NCI-H82 treated with DMSO at 0.1 percent for 48 hours (cell line): ENCODE data around the gene TIGD1.

Source experiments
- DNase-seq: peaks from one replicate; lab custom pipeline; 2025; ENCODE audit not compliant: unreplicated experiment; lab: John Stamatoyannopoulos, UW

TIGD1 gene

DNA sequence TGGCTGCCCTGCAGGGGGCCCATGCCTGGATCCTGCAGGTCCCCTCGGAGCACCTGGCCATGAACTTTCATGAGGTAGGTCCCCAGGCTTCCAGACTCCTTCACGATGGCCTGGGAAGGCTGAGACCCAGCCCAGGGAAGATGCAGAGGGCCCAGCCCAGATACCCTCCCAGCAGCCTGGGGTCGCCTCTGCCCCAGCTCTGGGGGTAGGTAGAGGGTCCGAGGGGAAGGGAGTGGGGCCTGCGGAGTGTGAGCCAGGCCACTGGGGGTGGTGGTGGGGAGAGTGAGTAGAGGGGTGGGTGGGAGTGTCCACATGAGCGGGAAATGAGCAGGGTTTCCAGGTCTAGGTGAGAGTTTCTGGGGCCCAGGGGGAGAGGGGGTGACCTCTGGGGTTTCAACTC, 25.6 kb downstream of the TIGD1 start:
- no peak for DNase-seq

DNA sequence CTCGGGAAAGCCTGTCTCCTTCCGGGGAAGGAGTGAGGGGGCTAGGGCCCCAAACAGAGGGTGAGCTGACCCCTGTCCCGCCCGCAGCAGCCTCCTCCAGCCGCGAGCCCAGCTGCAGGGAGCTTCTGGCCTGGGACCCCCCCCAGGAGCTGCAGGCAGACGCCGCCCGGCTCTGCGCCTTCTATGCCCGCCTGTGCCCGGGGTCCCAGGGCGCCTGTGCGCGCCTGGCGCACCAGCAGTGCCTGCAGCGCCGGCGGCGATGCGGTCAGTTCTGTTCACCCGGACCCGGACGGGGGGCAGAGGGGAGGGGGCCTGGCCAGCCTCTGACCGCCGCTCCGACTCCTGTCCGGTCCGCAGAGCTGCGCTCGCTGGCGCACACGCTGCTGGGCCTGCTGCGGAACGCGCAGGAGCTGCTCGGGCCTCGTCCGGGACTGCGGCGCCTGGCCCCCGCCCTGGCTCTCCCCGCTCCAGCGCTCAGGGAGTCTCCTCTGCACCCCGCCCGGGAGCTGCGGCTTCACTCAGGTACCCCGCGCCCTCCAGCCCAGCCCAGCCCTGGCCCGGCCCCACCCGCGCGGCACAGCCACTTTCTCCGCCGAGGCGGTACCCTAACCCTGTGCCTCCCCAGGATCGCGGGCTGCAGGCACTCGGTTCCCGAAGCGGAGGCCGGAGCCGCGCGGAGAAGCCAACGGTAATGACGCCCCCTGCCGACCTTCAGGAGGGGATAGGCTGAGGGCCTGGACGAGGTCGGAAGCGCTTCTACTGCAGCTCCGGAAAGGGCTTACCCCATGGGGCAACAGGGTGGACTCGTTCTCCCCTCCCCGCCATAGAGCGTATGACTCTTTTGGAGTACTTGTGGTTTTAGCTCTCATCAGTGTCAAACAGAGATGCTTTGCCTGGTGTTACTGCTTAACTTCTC, 26.4 kb downstream of the TIGD1 start:
- no peak for DNase-seq

DNA sequence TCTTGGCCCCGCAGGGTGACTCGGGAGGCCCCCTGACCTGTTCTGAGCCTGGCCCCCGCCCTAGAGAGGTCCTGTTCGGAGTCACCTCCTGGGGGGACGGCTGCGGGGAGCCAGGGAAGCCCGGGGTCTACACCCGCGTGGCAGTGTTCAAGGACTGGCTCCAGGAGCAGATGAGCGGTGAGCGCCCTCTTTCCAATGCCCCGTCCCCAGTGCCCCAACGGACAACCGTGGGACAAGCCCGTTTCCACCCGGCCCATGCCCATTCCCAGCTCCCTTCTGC, 27.0 kb downstream of the TIGD1 start:
- no peak for DNase-seq

DNA sequence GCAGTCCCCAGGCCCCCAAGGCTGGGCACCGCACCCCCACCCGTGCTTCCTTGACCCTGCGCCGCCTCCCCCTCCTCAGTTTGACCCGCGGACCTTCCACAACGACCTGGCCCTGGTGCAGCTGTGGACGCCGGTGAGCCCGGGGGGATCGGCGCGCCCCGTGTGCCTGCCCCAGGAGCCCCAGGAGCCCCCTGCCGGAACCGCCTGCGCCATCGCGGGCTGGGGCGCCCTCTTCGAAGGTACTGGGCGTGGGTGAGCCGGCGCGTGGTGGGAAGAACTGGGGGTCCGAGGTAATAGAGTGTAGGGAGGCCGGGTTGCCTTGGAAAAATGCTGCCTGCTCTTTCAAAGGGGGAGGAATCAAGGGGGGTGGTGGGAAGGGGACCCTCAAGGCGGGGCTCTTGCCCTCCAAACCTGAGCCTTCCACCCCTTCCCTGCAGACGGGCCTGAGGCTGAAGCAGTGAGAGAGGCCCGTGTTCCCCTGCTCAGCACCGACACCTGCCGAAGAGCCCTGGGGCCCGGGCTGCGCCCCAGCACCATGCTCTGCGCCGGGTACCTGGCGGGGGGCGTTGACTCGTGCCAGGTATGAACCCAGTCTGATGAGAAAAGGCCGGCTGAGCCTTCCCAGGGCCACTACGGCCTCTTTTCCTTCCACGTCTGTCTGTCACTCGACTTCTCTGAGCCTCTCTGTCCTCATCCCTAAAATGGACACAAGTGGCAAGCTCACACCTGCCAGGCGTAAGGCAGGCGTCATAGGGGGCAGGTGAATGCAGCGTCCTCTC, 27.5 kb downstream of the TIGD1 start:
- DNase-seq: no peak

DNA sequence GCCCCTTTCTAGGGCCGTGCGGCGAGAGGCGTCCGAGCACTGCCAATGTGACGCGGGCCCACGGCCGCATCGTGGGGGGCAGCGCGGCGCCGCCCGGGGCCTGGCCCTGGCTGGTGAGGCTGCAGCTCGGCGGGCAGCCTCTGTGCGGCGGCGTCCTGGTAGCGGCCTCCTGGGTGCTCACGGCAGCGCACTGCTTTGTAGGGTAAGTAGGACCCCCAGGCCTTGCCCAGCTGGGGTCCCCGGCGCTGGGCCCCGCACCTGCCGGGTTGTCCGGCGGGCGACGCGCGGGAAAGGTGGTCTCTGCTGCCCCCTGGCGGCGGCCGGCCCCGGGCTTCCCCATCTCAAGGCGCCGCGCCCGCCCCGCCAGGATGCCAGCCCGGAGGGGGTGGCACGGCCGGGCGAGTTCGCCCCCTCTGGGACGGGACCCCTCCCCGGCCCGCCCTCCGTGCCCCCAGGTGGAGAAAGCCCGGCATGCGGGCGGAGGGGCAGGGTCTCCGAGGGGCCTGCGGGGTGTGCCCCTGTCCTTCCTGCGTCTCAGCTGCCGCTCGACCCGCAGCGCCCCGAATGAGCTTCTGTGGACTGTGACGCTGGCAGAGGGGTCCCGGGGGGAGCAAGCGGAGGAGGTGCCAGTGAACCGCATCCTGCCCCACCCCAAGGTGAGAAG, 28.3 kb downstream of the TIGD1 start:
- no peak for DNase-seq

DNA sequence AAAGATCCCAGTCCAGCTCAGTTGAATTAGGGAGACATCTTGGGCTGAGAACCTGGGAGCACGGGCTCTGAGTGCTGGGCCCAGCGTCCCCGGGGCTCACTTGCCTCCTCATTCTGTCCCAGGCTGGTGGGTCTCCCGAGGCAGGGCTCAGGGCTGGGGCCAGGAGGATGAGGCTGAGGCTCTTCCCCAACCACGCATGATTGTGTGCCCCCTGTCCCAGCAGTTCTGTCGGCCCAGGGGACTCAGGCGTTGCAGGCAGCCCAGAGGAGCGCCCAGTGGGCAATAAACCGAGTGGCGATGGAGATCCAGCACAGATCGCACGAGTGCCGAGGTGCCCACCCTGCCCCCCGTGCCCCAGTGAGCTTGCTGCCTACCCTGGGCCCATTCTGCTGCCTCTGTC, 29.3 kb downstream of the TIGD1 start:
- DNase-seq: no peak

DNA sequence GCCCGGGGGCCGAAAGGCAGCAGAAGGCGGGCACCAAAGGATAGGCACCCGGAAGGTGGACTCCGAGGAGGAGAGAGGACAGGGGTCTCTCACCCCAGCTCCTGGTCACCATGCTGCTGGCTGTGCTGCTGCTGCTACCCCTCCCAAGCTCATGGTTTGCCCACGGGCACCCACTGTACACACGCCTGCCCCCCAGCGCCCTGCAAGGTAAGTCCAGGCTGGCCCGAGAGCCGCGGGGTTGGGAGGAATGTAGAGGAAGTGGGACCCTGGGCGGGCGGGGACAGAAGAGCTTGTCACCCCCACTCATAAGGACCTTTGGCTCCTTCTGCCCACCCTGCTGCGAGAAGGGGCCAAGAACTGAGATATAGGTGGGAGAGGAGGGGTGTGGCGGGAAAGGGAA, 29.9 kb downstream of the TIGD1 start:
- no peak for DNase-seq

DNA sequence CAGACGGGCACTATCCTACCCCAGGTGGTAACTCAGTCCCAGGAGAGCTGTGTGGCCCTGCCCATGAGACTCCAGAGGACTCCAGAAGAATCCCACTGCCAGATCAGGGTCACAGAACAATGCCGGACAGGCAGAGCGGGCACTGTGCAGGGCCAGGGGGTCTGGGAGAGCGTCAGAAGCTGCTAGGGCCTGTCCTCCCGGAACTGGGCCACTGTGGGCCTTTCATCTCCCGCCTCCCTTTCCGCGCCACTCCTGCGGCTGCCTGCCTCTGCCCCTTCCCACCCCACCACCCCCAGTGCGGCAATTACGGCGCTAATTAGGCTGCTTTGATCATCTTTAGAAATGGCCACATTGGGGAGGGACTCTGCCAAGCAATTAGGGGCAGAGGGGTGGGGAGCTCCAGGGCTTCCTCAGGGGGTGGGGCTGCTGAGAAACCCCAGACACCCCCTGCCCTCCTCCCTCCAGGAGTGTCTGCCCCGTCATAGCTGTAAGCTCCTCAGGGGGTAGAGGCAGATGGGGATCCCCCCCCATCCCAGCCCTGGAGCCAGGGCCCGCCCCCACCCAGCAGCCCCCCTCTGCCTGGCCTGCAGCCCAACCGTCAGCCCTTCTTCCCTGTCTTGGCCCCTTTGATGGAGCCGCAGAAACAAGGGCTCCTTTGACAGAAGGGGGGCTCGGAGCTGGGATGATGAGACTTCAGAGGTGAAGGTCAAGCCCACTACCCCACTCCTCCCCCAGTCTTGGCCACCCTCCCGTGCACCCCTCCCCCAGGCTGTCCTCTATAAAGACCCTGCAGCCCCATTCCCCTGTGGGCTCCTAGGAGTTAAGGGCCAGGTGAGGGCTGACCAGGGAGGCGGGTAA, 30.5 kb downstream of the TIGD1 start, which contains the start of gene PRSS56:
PRSS56 (plus strand) TSS at position 808 of the 858 bp plus-strand sequence. CDS start 211 bp downstream, outside the sequence.
- DNase-seq: no peak

DNA sequence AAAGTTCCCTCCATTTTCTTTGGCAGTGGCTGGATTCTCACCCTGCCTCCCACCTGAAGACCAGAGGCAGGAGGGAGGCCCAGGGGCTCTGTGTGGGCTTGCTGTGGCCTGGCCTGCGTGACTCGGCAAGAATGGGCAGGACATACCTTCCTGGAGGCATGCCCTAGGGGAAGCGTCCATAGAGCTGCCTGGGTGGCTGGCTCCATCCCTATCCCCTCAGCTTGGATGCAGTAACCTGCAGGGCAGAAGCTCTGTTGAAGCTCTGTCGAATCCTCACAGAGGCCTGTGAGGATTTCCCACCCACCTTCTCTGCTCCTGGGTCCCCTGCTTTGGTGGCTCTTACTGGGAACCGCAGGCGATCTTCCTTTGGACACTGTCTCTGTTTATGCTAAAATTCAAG, 31.5 kb downstream of the TIGD1 start:
- DNase-seq: no peak

DNA sequence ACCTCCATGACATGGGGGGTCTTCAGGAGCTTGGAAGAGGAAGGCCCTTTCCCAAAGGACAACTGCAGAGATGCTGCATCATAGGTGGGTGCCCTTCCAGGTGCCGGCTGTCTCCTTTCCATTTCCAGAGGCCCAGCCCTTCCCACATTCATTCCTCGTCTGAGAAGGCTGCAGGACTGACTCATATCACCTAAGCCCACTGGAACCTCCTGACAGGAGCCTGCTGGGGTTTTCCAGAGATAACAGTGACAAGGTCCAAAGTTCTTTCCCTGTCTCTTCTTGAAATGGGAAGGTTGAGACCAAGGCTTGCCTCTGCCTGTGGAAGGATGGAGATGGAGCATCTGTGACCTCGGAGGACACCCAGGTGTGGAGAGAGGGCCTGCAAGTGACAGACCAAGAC, 33.8 kb downstream of the TIGD1 start:
- DNase-seq: no peak

DNA sequence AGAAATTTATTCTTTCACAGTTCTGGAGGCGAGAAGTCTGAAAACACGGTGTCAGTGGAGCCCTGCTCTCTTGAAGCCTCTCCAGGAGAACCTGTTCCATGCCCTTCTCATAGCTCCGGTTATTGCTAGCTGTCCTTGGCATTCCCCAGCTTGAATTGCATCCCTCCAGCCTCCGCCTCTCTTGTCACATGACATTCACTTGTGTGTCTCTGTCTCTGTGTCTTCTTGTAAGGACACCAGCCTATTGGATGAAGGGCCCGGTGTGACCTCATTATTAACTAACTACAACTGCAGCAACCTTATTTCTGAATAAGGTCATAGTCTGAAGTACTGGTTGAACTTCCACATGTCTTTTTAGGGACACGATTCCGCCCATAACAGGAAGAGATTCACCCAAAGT, 34.7 kb downstream of the TIGD1 start:
- DNase-seq: no peak

DNA sequence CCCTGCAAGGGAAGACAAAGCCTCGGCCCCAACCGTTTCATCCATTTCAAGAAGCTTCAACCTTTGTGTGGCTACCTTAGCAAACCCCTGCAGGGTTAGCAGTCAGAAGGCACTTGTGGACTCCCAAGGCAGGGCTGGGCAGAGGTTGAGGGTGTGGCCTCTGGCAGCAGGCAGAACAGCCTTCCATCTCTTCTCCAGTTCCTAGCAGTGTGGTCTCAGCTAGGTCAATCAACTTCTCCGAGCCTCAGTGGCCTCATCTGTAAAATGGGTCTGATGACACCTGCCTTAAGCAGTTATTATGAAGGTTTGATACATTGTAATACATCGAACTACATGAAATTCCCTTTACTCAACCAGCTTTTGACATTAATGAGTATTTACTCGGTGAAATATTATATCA, 37.0 kb downstream of the TIGD1 start:
- DNase-seq: no peak

DNA sequence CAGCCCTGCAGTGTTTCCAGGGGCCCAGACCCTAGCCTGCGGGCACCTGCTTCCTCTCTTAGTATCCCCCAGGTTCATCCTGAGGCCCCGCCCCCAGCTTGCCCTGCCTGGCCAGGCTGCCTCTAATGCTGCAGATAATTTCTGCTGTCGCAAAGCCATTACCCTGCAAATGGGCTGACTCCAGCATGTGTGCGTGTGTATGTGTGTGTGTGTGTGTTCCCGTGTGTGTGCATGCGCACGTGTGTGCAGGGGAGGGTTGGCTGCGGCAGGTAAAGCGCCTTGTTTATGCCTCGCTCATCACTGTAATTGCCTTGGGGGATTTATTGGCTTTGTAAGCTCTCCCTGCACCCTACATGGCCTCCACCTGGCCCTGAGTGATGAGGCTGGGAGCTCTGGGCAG, 37.8 kb downstream of the TIGD1 start:
- peak; percentile 88 for DNase-seq

DNA sequence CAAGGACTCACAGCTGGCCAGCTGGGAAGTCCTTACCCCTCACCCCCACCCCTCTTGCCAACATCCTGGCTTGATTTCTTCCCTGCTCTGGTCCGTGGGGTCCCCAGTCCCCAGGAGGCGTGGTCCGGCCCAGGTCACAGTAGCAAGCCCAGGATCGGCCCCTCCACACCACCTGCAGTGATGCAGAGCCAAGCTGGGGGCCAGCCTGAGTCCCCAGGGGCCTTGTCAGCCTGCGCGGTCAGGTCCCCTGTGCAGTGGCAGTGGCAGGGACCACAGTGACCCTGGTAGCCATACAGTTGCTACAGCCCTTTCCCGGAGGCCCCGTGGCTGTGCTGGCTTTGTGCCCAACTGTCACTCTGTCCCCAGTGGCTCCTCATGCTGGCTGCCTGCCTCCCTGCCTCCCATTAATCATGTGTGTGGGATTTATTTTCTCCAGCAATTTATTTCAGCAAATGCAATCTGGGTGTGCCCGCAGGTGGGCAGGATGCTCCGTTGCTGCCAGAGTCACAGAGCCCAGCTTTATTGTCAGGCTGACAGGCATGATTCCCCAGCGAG, 38.9 kb downstream of the TIGD1 start:
- DNase-seq: peak; percentile 33

DNA sequence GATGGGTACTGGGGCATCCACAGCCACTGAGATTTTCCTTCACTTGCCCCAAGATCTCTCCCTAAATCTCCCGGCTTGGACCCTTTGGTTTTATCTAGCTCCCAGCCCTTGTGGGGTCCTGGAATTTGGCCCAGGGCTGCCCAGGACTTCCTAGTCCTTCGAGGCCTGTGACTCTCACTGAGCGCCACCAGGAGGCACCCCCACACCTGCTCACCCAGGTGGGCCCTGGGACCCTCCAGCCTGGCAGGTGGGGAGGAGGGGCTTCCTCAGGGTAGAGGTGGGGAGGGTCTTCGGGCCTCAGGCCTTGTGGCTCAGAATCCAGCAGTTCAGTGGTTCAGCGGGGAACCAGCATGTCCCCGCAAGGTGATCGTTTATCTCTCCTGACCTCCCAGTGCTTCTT, 42.1 kb downstream of the TIGD1 start:
- DNase-seq: no peak

DNA sequence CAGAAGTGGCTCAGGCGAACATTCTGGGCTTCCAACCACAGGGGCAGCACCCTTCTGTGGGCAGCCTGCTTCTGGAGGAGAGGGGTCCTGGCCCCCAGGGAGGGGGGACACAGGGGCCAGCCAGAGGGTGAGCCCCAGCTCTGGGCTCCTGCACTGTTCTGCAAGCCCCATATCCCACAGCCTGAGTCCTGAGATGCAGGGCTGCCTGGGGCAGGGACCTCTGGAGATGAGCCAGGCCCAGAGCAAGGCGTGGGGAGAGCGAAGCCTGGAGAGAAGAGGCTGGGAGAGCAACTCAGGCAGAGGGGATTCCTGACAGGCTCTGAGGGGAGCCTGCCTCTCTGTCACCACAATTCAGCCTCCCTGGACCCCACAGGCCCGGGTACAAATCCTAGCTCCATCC, 43.6 kb downstream of the TIGD1 start:
- DNase-seq: no peak

DNA sequence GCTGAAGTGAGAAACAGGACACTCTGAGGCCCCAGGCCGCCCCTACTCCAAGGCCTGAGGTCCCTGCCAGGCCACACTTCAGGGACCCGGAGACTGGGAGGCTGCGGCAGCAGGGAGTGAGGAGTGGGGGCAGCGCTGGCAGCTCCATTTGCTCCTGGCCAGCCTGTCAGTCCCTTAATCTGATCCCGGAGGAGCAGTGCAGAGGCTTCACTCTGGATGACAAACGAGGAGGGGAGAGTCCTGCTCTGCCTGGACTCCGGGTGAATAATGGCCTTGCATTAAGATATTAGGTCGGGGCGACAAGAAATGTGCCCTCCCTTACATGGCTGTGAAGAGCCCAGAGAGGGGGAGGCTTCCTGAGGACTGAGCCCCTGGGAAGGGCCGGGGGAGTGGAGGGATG, 44.5 kb downstream of the TIGD1 start:
- peak; percentile 63 for DNase-seq

DNA sequence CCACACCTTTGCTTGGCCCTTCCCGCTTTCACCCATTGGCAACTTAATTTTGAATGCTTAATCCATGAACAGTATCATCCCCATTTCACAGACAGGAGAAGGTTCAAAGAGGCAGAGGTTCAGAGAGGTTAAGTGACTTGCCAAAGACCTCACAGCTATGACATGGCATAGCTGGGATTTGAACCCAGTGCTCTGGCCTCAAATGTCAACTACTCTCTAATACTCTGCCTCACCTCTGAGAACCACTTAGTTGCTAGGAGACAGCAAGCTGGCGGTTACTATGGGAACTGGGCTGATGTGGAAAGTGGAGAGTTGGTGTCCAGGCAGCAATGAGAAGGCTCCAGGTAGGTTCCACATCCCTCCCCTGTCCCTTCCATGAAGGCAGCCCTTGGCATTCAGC, 45.9 kb downstream of the TIGD1 start:
- DNase-seq: no peak

DNA sequence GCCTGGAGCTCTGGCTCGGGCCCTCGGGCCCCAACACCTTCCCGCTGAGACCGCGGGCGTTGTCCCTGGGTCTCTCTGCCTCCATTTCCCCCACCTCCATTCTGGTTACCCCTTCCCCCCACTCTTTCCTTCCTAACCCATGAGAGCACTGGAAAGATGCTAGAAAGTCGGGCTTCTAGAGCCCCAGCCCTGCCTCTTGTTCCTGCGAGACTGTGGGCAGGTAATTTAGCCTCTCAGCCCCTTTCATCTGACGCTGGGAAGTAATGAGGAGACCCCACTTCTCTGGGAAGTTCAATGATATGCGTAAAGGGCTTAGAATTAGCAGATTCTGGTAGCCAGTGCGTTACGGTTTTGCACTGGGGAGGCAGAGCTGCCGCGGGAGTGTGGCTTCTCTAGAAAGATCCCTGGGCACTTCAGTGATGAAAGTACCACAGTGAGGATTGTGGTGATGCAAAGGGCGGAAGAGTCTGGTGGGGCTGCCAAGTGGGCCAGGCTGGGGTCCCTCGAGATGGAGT, 46.5 kb downstream of the TIGD1 start:
- DNase-seq: no peak
